Uterus (tissue), 2 donors: Measurements from ENCODE around the gene KIF26A.

Experiments
- POLR2A ChIP-seq, 2 donors: fragments of 450-650 bp; IDR thresholded peaks; one replicate each; pipeline ENCODE4 v1.6.1; 2016; ENCODE audit warnings: antibody characterized with exemption in 2 of 2, mild to moderate bottlenecking in 1 of 2, moderate library complexity in 1 of 2
- TF ChIP-seq, protein P1 (sequence below), 4 experiments: fragments of 200-600 bp in 2 of 4; fragments of 450-650 bp in 2 of 4; sonication (generic) in 2 of 4; IDR thresholded peaks; one replicate each; pipeline ENCODE4 v1.5.1; 2016 to 2019; ENCODE audit warnings: antibody characterized with exemption in 4 of 4, mild to moderate bottlenecking in 2 of 4, moderate library complexity in 1 of 4

GRCh38 chr14:104099096-104100041, 39.0 kb upstream of the KIF26A start:
- TF ChIP-seq, protein P1, sequence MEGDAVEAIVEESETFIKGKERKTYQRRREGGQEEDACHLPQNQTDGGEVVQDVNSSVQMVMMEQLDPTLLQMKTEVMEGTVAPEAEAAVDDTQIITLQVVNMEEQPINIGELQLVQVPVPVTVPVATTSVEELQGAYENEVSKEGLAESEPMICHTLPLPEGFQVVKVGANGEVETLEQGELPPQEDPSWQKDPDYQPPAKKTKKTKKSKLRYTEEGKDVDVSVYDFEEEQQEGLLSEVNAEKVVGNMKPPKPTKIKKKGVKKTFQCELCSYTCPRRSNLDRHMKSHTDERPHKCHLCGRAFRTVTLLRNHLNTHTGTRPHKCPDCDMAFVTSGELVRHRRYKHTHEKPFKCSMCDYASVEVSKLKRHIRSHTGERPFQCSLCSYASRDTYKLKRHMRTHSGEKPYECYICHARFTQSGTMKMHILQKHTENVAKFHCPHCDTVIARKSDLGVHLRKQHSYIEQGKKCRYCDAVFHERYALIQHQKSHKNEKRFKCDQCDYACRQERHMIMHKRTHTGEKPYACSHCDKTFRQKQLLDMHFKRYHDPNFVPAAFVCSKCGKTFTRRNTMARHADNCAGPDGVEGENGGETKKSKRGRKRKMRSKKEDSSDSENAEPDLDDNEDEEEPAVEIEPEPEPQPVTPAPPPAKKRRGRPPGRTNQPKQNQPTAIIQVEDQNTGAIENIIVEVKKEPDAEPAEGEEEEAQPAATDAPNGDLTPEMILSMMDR (IDR thresholded peaks at IDR 0.05): no peak
- no peak for TF ChIP-seq POLR2A (IDR thresholded peaks at IDR 0.05)
